GM23338 (cell line): ENCODE measurements around the gene TMEM178B. TPM values are rescaled to one million over a fixed set of nuclear protein-coding genes. Genes with fewer than 3 reads are reported as not detected.

Source experiments
- ATAC-seq: fragments of 200-7000 bp; cut with Tn5 transposase; 3 replicates; pipeline ENCODE4 v1.9.1; 2020
- DNase-seq: peaks from one replicate; pipeline ENCODE4 v3.0.0-alpha.2; 2015; ENCODE audit warnings: low spot score
- H2AFZ ChIP-seq: fragments of 200-600 bp; sonication (generic); 2 replicates; pipeline ENCODE4 v1.8.0; 2016; ENCODE audit warnings: antibody characterized with exemption, mild to moderate bottlenecking, moderate library complexity
- H3F3A ChIP-seq: fragments of 200-600 bp; sonication (generic); replicated peaks from 2 replicates; pipeline ENCODE4 v1.8.0; 2017; ENCODE audit warnings: antibody characterized with exemption, mixed run types, low read depth
- H3K27ac ChIP-seq: fragments of 200-600 bp; sonication (generic); 2 replicates; pipeline ENCODE4 v1.6.1; 2016; ENCODE audit warnings: low read depth
- H3K27me3 ChIP-seq: fragments of 200-600 bp; sonication (generic); 2 replicates; pipeline ENCODE4 v1.8.0; 2016; ENCODE audit warnings: mild to moderate bottlenecking, mixed run types, moderate library complexity; ENCODE audit not compliant: insufficient read depth
- H3K36me3 ChIP-seq: fragments of 200-600 bp; sonication (generic); 2 replicates; pipeline ENCODE4 v1.8.0; 2016; ENCODE audit warnings: mild to moderate bottlenecking; ENCODE audit not compliant: insufficient read depth
- H3K4me1 ChIP-seq: fragments of 200-600 bp; sonication (generic); 2 replicates; pipeline ENCODE4 v1.8.0; 2016; ENCODE audit warnings: mild to moderate bottlenecking, moderate library complexity; ENCODE audit not compliant: insufficient read depth
- H3K4me2 ChIP-seq: fragments of 200-600 bp; sonication (generic); 2 replicates; pipeline ENCODE4 v1.7.1; 2017; ENCODE audit warnings: mixed run types
- H3K4me3 ChIP-seq: fragments of 200-600 bp; sonication (generic); 2 replicates; pipeline ENCODE4 v1.6.1; 2016; ENCODE audit warnings: mixed run types
- H3K79me2 ChIP-seq: fragments of 200-600 bp; sonication (generic); replicated peaks from 2 replicates; pipeline ENCODE4 v1.8.0; 2017; ENCODE audit warnings: mild to moderate bottlenecking; ENCODE audit not compliant: insufficient read depth
- H3K9me2 ChIP-seq: fragments of 200-600 bp; sonication (generic); 2 replicates; pipeline ENCODE4 v1.8.0; 2017; ENCODE audit not compliant: insufficient read depth
- H4K20me1 ChIP-seq: fragments of 200-600 bp; sonication (generic); replicated peaks from 2 replicates; pipeline ENCODE4 v1.8.0; 2017; ENCODE audit warnings: mild to moderate bottlenecking; ENCODE audit not compliant: insufficient read depth
- H3K27ac Mint-ChIP-seq: 2 replicates; pipeline ENCODE4 v1.8.0; 2020; ENCODE audit warnings: inconsistent platforms, mild to moderate bottlenecking, moderate library complexity, mixed read lengths
- H3K27me3 Mint-ChIP-seq: 3 replicates; pipeline ENCODE4 v1.8.0; 2022; ENCODE audit warnings: low read depth, mild to moderate bottlenecking, moderate library complexity, mixed read lengths, inconsistent platforms; ENCODE audit not compliant: insufficient read depth, poor library complexity
- H3K36me3 Mint-ChIP-seq: 3 replicates; pipeline ENCODE4 v1.8.0; 2021; ENCODE audit warnings: low read depth, mild to moderate bottlenecking, inconsistent platforms, moderate library complexity, mixed read lengths
- H3K4me1 Mint-ChIP-seq: 3 replicates; pipeline ENCODE4 v1.8.0; 2020; ENCODE audit warnings: mild to moderate bottlenecking, inconsistent platforms, mixed read lengths
- H3K4me3 Mint-ChIP-seq: 3 replicates; pipeline ENCODE4 v1.8.0; 2021; ENCODE audit warnings: moderate library complexity, mild to moderate bottlenecking, inconsistent platforms, mixed read lengths
- H3K9me3 Mint-ChIP-seq: 3 replicates; pipeline ENCODE4 v1.8.0; 2020; ENCODE audit warnings: moderate library complexity, mild to moderate bottlenecking, inconsistent platforms, mixed read lengths
- POLR2AphosphoS5 ChIP-seq: IDR thresholded peaks from 2 replicates; pipeline ENCODE4 v1.6.1; 2016; ENCODE audit warnings: antibody characterized with exemption, low read depth
- polyA plus RNA-seq: library from polyadenylated mRNA; unstranded; fragments of >200 nt; fragmentation: Nextera tagmentation; extraction: Ambion mirVana; gene quantifications from 2 replicates; pipeline ENCODE4 v1.2.1, GENCODE V29; 2016
- total RNA-seq: library from RNA; depleted of rRNA; stranded (reverse); fragments of >200 nt; shearing (Covaris generic); gene quantifications from 2 replicates; pipeline ENCODE4 v1.2.3, GENCODE V29; 2014
- TF ChIP-seq, protein P1 (sequence below): fragments of 250-450 bp; sonication (Bioruptor Pico); IDR thresholded peaks from 2 replicates; pipeline ENCODE4 v1.5.0; 2020; ENCODE audit warnings: mild to moderate bottlenecking, moderate library complexity
- TF ChIP-seq, protein P2 (sequence below): IDR thresholded peaks from 2 replicates; pipeline ENCODE4 v1.6.1; 2016; ENCODE audit warnings: antibody characterized with exemption
- TF ChIP-seq, protein P3 (sequence below): IDR thresholded peaks from one replicate; pipeline ENCODE4 v1.6.1; 2018; ENCODE audit warnings: antibody characterized with exemption; ENCODE audit not compliant: unreplicated experiment

The TMEM178B gene
- total and polyA plus RNA-seq, 2 experiments from 2014 or later: 4.9 to 15.6 TPM

DNA sequence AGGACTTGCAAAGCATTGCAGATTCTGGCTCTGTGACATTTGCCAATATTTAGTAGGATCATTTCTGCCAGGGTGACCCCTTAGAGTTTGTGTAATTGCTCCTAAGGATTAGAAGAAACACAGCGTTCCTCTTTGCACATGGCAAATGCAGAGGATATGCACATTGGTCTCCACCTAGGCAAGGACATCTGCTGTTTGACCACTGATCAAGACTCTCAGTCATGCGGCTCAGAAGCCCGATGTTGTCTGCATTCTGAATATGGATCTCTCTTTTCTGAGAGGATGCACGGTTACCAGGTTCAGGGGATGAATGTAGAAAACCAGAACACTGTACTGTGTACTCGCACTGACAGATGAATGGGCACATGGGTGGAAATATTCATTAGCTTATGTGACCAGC, 296.8 kb downstream of the TMEM178B start (continued):
- TF ChIP-seq, protein P1, sequence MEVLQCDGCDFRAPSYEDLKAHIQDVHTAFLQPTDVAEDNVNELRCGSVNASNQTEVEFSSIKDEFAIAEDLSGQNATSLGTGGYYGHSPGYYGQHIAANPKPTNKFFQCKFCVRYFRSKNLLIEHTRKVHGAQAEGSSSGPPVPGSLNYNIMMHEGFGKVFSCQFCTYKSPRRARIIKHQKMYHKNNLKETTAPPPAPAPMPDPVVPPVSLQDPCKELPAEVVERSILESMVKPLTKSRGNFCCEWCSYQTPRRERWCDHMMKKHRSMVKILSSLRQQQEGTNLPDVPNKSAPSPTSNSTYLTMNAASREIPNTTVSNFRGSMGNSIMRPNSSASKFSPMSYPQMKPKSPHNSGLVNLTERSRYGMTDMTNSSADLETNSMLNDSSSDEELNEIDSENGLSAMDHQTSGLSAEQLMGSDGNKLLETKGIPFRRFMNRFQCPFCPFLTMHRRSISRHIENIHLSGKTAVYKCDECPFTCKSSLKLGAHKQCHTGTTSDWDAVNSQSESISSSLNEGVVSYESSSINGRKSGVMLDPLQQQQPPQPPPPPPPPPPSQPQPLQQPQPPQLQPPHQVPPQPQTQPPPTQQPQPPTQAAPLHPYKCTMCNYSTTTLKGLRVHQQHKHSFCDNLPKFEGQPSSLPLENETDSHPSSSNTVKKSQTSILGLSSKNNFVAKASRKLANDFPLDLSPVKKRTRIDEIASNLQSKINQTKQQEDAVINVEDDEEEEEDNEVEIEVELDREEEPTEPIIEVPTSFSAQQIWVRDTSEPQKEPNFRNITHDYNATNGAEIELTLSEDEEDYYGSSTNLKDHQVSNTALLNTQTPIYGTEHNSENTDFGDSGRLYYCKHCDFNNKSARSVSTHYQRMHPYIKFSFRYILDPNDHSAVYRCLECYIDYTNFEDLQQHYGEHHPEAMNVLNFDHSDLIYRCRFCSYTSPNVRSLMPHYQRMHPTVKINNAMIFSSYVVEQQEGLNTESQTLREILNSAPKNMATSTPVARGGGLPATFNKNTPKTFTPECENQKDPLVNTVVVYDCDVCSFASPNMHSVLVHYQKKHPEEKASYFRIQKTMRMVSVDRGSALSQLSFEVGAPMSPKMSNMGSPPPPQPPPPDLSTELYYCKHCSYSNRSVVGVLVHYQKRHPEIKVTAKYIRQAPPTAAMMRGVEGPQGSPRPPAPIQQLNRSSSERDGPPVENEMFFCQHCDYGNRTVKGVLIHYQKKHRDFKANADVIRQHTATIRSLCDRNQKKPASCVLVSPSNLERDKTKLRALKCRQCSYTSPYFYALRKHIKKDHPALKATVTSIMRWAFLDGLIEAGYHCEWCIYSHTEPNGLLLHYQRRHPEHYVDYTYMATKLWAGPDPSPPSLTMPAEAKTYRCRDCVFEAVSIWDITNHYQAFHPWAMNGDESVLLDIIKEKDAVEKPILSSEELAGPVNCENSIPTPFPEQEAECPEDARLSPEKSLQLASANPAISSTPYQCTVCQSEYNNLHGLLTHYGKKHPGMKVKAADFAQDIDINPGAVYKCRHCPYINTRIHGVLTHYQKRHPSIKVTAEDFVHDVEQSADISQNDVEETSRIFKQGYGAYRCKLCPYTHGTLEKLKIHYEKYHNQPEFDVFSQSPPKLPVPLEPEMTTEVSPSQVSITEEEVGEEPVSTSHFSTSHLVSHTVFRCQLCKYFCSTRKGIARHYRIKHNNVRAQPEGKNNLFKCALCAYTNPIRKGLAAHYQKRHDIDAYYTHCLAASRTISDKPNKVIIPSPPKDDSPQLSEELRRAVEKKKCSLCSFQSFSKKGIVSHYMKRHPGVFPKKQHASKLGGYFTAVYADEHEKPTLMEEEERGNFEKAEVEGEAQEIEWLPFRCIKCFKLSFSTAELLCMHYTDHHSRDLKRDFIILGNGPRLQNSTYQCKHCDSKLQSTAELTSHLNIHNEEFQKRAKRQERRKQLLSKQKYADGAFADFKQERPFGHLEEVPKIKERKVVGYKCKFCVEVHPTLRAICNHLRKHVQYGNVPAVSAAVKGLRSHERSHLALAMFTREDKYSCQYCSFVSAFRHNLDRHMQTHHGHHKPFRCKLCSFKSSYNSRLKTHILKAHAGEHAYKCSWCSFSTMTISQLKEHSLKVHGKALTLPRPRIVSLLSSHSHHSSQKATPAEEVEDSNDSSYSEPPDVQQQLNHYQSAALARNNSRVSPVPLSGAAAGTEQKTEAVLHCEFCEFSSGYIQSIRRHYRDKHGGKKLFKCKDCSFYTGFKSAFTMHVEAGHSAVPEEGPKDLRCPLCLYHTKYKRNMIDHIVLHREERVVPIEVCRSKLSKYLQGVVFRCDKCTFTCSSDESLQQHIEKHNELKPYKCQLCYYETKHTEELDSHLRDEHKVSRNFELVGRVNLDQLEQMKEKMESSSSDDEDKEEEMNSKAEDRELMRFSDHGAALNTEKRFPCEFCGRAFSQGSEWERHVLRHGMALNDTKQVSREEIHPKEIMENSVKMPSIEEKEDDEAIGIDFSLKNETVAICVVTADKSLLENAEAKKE (CRISPR knock-in tag): no peak
- TF ChIP-seq POLR2AphosphoS5: no peak
- TF ChIP-seq, protein P2, sequence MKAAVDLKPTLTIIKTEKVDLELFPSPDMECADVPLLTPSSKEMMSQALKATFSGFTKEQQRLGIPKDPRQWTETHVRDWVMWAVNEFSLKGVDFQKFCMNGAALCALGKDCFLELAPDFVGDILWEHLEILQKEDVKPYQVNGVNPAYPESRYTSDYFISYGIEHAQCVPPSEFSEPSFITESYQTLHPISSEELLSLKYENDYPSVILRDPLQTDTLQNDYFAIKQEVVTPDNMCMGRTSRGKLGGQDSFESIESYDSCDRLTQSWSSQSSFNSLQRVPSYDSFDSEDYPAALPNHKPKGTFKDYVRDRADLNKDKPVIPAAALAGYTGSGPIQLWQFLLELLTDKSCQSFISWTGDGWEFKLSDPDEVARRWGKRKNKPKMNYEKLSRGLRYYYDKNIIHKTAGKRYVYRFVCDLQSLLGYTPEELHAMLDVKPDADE: no peak

DNA sequence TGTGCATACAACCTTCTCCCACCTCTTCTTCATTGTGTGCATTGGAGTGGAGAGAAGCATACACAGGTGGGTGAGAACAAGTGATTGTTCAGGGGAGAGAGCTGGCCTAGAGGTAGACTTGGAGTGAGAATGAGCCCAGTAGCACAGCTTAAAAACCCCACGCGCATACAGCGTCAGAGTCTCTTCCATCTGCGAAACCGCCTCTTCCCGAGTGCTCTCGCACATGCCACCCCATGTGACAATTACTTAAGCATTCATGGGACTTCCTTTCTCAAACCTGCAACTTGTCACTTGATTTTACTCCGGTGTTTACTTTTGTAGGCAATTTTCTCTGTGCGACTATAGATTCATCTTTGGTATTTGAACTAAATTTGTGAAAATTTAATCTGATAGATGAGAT, 300.6 kb downstream of the TMEM178B start:
- Histone ChIP-seq H3K27me3 (no peaks in the 10 kb centered on the region), H4K20me1 (no peaks in the 10 kb centered on the region; the same call in 1 of the 2 replicates), H3K27ac (no peak overlapping the region), H3K79me2 (no peaks in the 10 kb centered on the region), H2AFZ (no peak overlapping the region), H3K4me3 (no peak overlapping the region), H3K4me2 (no peak overlapping the region), H3K9me2 (peaks cover 12% of the 10 kb centered on the region), H3F3A (no peaks in the 10 kb centered on the region), H3K4me1 (peaks cover 11% of the 10 kb centered on the region), H3K36me3 (no peaks in the 10 kb centered on the region)
- DNase-seq (no peak), ATAC-seq (no peak)
- Mint-ChIP-seq H3K36me3 (peaks cover 4% of the 10 kb centered on the region; the same call in 2 of the 3 replicates), H3K4me1 (peaks cover 16% of the 10 kb centered on the region), H3K4me3 (no peak overlapping the region), H3K9me3 (peaks cover 6% of the 10 kb centered on the region; the same call in 2 of the 3 replicates), H3K27me3 (peaks cover 7% of the 10 kb centered on the region), H3K27ac (no peak overlapping the region)
- TF ChIP-seq, protein P2: no peak
- TF ChIP-seq, protein P3, sequence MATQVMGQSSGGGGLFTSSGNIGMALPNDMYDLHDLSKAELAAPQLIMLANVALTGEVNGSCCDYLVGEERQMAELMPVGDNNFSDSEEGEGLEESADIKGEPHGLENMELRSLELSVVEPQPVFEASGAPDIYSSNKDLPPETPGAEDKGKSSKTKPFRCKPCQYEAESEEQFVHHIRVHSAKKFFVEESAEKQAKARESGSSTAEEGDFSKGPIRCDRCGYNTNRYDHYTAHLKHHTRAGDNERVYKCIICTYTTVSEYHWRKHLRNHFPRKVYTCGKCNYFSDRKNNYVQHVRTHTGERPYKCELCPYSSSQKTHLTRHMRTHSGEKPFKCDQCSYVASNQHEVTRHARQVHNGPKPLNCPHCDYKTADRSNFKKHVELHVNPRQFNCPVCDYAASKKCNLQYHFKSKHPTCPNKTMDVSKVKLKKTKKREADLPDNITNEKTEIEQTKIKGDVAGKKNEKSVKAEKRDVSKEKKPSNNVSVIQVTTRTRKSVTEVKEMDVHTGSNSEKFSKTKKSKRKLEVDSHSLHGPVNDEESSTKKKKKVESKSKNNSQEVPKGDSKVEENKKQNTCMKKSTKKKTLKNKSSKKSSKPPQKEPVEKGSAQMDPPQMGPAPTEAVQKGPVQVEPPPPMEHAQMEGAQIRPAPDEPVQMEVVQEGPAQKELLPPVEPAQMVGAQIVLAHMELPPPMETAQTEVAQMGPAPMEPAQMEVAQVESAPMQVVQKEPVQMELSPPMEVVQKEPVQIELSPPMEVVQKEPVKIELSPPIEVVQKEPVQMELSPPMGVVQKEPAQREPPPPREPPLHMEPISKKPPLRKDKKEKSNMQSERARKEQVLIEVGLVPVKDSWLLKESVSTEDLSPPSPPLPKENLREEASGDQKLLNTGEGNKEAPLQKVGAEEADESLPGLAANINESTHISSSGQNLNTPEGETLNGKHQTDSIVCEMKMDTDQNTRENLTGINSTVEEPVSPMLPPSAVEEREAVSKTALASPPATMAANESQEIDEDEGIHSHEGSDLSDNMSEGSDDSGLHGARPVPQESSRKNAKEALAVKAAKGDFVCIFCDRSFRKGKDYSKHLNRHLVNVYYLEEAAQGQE: no peak
